Measurements from ENCODE around the gene MOSMO. TPM values are rescaled to one million over a fixed set of nuclear protein-coding genes. Genes with fewer than 3 reads are reported as not detected.

Gene MOSMO
- total RNA-seq, 1 experiment from 2014 or later: 12.4 TPM

DNA sequence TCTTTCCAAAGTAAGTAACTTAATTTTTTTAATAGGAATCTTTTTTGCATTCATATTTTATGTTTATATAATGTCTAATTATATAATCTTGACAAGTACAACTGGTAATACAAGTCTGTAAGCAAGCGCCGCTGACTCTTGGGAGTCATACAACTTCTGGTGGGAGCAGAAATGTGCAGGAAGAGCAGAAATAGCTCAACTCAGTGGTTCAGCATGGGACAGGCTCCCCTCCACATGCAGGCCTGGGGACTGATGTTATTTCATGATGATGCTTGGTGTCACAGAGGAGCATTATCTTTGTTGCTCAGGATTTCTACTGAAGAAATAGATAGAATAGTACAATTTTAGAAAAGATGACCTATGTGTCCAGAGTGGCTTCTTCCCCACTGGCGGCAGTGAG is 44.0 kb upstream of the MOSMO start:
- H3K9me3 ChIP-seq (ENCODE audit: low read length): no peaks in the 10 kb centered on the region
- no peak overlapping the region for H3K4me2 ChIP-seq (ENCODE audit: low read length)
- H2AFZ ChIP-seq (ENCODE audit: low read length): no peak overlapping the region
- BruUV-seq (replicated peaks): no TSS peak
- no peaks in the 10 kb centered on the region for H4K20me1 ChIP-seq (ENCODE audit: low read length)
- no peaks in the 10 kb centered on the region for H3F3A ChIP-seq (ENCODE audit: low read length, unreplicated experiment)
- no peak overlapping the region for H3K27ac ChIP-seq (ENCODE audit: low read length)
- intact Hi-C loops (cut with micrococcal nuclease): no loop called here
- DNase-seq (no peak), ATAC-seq (no peak)
- H3K36me3 ChIP-seq (ENCODE audit: low read depth, low read length): peaks cover 77% of the 10 kb centered on the region
- H3K4me3 ChIP-seq (ENCODE audit: low read length): no peak overlapping the region
- no peaks in the 10 kb centered on the region for H3K9me2 ChIP-seq (replicated peaks; ENCODE audit: low read length)
- no peaks in the 10 kb centered on the region for H3K79me2 ChIP-seq (ENCODE audit: low read length)
- TF ChIP-seq EZH2phosphoT487 (IDR thresholded peaks at IDR 0.05; ENCODE audit: borderline replicate concordance, low read length) (no peak), EZH2 (IDR thresholded peaks at IDR 0.05; ENCODE audit: low read length, unreplicated experiment) (no peak)
- TF ChIP-seq, protein P1, sequence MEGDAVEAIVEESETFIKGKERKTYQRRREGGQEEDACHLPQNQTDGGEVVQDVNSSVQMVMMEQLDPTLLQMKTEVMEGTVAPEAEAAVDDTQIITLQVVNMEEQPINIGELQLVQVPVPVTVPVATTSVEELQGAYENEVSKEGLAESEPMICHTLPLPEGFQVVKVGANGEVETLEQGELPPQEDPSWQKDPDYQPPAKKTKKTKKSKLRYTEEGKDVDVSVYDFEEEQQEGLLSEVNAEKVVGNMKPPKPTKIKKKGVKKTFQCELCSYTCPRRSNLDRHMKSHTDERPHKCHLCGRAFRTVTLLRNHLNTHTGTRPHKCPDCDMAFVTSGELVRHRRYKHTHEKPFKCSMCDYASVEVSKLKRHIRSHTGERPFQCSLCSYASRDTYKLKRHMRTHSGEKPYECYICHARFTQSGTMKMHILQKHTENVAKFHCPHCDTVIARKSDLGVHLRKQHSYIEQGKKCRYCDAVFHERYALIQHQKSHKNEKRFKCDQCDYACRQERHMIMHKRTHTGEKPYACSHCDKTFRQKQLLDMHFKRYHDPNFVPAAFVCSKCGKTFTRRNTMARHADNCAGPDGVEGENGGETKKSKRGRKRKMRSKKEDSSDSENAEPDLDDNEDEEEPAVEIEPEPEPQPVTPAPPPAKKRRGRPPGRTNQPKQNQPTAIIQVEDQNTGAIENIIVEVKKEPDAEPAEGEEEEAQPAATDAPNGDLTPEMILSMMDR (conservative IDR thresholded peaks at IDR 0.05; ENCODE audit: low read depth, low read length): no peak
- ChIA-PET CTCF (no interaction called here), POLR2A (ENCODE audit: unreplicated experiment) (no interaction called here)
- no peak overlapping the region for H3K9ac ChIP-seq (ENCODE audit: low read length)
- H3K27me3 ChIP-seq (ENCODE audit: low read length): no peaks in the 10 kb centered on the region
- H3K4me1 ChIP-seq (ENCODE audit: insufficient read depth, low read length): no peaks in the 10 kb centered on the region

DNA sequence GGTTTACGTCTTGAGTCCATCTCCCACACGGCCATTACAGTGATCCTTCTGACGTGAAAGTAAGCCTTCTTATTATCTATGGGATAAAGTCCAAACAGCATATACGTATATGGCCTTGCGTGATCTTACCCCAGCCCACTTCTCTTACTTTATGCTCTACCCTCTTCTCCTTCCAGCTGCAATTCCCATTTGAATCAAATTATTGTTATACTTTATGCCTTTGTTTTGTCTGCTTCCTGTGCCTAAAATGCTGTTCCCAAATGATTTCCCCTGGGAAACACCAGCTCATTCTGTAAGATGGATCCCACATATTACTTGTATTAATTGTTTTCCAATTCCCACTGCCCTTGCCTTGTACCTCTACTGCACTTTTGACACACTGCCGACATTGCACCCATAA is 43.6 kb upstream of the MOSMO start:
- Histone ChIP-seq H3K79me2 (ENCODE audit: low read length) (no peaks in the 10 kb centered on the region), H2AFZ (ENCODE audit: low read length) (no peak overlapping the region), H3K4me3 (ENCODE audit: low read length) (no peak overlapping the region), H4K20me1 (ENCODE audit: low read length) (no peaks in the 10 kb centered on the region), H3K27me3 (ENCODE audit: low read length) (no peaks in the 10 kb centered on the region), H3K9me2 (replicated peaks; ENCODE audit: low read length) (no peaks in the 10 kb centered on the region), H3K36me3 (ENCODE audit: low read depth, low read length) (peaks cover 76% of the 10 kb centered on the region), H3K27ac (ENCODE audit: low read length) (no peak overlapping the region), H3K4me2 (ENCODE audit: low read length) (no peak overlapping the region), H3F3A (ENCODE audit: low read length, unreplicated experiment) (no peaks in the 10 kb centered on the region), H3K4me1 (ENCODE audit: insufficient read depth, low read length) (no peaks in the 10 kb centered on the region), H3K9ac (ENCODE audit: low read length) (no peak overlapping the region), H3K9me3 (ENCODE audit: low read length) (no peaks in the 10 kb centered on the region)
- DNase-seq (no peak), ATAC-seq (no peak)
- ChIA-PET CTCF (no interaction called here), POLR2A (ENCODE audit: unreplicated experiment) (no interaction called here)
- no TSS peak for BruUV-seq (replicated peaks)
- intact Hi-C loops (cut with micrococcal nuclease): no loop called here
- TF ChIP-seq EZH2 (IDR thresholded peaks at IDR 0.05; ENCODE audit: low read length, unreplicated experiment) (no peak), EZH2phosphoT487 (IDR thresholded peaks at IDR 0.05; ENCODE audit: borderline replicate concordance, low read length) (no peak)
- TF ChIP-seq, protein P1 (conservative IDR thresholded peaks at IDR 0.05; ENCODE audit: low read depth, low read length): no peak

DNA sequence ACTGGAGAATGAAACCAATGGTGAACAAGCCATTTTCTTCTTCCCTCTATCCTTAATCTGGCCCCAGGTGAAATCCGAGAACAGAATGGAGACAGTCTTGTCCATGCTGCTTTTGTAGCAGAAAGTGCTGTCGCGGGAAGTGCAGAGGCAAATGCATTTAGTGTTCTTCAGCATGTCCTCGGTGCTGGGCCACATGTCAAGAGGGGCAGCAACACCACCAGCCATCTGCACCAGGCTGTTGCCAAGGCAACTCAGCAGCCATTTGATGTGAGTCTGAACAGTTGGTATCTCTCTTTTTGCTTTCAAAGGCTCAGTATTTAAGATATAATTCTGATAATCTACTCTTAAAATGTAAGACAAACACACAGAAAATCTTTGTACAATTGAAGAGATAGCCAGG is 36.1 kb upstream of the MOSMO start:
- CTCF ChIA-PET: no interaction called here
- ATAC-seq: no peak
- Histone ChIP-seq H4K20me1 (ENCODE audit: low read length) (no peaks in the 10 kb centered on the region), H3K4me1 (ENCODE audit: insufficient read depth, low read length) (peaks cover 4% of the 10 kb centered on the region; the same call in 1 of the 2 replicates), H3K4me2 (ENCODE audit: low read length) (no peak overlapping the region), H3K4me3 (ENCODE audit: low read length) (no peak overlapping the region), H3K9me3 (ENCODE audit: low read length) (no peaks in the 10 kb centered on the region), H3K79me2 (ENCODE audit: low read length) (no peaks in the 10 kb centered on the region), H3K9ac (ENCODE audit: low read length) (no peak overlapping the region), H3F3A (ENCODE audit: low read length, unreplicated experiment) (no peaks in the 10 kb centered on the region), H3K27ac (ENCODE audit: low read length) (no peak overlapping the region), H2AFZ (ENCODE audit: low read length) (no peak overlapping the region), H3K9me2 (replicated peaks; ENCODE audit: low read length) (no peaks in the 10 kb centered on the region), H3K27me3 (ENCODE audit: low read length) (no peaks in the 10 kb centered on the region), H3K36me3 (ENCODE audit: low read depth, low read length) (peaks cover 76% of the 10 kb centered on the region)
- BruUV-seq (replicated peaks): no TSS peak
- TF ChIP-seq EZH2phosphoT487 (IDR thresholded peaks at IDR 0.05; ENCODE audit: borderline replicate concordance, low read length): no peak
- TF ChIP-seq, protein P1 (conservative IDR thresholded peaks at IDR 0.05; ENCODE audit: low read depth, low read length): no peak
- TF ChIP-seq EZH2 (IDR thresholded peaks at IDR 0.05; ENCODE audit: low read length, unreplicated experiment): no peak
- DNase-seq: no peak
- intact Hi-C loops (cut with micrococcal nuclease): no loop called here
- POLR2A ChIA-PET (ENCODE audit: unreplicated experiment): no interaction called here
